Measurements from ENCODE around the gene MED29.

The MED29 gene

DNA sequence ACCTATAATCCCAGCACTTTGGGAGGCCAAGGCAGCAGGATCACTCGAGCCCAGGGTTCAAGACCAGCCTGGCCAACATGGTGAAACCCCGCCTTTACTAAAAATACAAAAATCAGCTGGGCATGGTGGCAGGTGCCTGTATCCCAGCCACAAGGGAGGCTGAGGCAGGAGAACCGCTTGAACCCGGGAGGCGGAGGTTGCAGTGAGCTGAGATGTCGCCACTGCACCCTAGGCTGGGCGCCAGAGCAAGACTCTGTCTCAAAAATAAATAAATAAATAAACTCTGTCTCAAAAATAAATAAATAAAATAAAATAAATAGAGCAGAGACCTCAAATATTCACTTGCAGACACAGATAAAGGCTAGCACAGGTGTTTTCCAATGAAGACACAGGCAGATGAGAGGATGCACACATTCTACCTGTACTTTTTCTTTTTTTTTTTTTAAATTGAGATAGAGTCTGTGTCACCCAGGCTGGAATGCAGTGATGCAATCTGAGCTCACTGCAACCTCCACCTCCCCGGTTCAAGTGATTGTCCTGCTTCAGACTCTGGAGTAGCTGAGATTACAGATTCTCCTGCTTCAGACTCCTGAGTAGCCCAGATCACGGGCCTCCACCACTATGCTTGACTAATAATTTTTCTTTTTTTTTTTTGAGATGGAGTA lies 47.2 kb downstream of the MED29 start:
- no peak overlapping the region for H3K27ac ChIP-seq
- no peak overlapping the region for H3K4me3 ChIP-seq

DNA sequence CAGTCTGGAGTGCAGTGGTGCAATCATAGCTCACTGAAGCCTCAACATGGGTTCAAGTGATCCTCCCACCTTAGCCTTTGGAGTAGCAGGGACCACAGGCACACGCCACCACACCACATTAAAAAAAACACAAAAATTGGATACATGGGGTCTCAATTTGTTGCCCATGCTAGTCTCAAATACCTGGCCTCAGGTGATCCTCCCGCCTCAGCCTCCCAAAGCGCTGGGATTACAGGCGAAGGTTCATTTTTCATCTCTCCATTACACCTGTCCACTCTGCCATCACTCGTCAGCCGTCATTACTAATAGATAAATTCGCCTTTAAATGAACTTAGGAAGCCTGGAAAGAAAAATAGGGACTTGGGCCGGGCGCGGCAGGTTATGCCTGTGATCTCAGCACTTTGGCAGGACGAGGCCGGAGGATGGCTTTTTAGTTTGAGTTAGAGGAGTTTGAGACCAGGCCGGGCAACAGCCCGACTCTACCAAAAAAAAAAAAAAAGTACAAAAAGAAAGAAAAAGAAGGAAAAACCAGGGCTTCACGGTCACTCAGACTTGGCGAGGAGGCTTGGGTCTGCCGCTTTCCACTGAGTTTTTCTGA lies 53.5 kb downstream of the MED29 start:
- peak overlapping the region; percentile 64 to 98 (median 85) for H3K4me3 ChIP-seq
- peak overlapping the region; percentile 70 to 97 (median 90) for H3K27ac ChIP-seq

DNA sequence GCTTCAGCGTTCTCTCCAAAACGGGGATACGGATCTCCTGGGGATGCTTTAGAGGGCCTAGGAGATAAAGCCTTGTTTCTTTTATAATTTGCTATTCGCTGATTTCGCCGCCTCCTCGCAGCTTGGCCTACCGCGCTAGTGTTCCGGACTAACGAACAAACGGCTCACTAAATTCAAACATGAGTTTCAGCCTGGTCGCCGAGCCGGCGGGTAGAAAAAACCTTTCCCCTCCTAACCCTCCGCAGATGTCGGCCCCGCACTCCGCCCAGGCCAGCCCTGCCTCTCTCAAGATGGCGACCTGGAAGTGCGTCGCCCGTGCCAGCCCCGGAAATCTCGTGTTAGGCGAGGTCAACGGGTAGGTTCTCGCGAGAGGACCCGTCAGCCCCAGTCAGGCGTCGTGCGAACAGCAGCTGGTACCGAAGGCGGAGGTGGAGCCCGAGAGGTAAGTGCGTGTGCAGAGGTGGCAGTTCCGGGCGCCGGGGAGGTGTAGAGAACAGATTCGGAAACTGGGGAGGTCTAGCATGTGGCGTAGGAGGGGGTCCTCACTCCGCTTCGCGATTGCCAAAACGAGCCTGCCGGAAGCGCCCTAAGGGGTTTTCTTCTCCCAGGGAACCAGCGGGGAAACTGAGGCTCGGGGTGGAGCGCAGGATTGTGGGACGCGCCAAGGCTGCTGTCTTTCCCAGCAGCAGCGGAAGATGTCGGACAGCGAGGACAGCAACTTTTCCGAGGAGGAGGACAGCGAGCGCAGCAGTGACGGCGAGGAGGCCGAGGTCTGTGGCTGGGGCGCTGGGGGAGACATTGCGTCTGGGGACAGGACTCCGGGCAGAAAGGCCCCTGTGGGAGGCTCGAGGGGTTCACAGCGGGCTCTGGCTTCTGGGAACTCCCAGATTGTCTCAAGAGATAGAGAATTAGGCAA lies 54.3 kb downstream of the MED29 start, which contains the start of gene SUPT5H:
Gene SUPT5H (plus strand): TSS at position 387 of the 916 bp plus-strand sequence. CDS start 309 bp downstream, at position 696.
- peak within 1 kb of the TSS; percentile 64 to 98 (median 85) for H3K4me3 ChIP-seq
- peak within 1 kb of the TSS; percentile 74 to 97 (median 90) for H3K27ac ChIP-seq

DNA sequence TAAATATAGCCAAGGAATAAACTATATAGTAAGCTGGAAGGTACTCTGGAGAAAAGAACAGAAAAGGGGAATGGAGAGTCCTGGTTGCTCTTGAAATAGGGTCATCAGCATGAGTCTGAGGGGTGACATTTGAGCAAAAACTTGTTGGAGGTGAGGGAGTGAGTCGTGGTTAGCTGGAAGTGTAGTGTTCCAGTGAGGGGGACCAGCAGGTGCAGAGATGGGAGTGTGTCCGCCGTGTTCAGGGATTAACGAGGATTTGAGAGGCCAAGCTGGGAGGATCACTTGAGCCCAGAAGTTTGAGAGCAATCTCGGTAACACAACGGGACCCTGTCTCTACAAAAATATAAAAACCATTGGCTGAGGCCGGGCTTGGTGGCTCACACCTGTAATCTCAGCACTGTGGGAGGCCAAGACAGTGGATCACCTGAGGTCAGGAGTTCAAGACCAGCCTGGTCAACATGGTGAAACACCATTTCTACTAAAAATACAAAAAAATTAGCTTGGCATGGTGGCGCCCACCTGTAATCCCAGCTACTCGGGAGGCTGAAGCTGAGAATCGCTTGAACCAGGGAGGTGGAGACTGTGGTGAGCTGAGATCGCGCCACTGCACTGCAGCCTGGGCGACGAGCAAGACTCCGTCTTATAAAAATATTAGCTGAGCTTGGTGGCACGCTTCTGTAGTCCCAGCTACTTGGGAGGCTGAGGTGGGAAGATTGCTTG lies 55.3 kb downstream of the MED29 start:
- H3K4me3 ChIP-seq = peak overlapping the region; percentile 64 to 98 (median 85)
- H3K27ac ChIP-seq = peak overlapping the region in 17 of 21 experiments; percentile 74 to 97 (median 92)

DNA sequence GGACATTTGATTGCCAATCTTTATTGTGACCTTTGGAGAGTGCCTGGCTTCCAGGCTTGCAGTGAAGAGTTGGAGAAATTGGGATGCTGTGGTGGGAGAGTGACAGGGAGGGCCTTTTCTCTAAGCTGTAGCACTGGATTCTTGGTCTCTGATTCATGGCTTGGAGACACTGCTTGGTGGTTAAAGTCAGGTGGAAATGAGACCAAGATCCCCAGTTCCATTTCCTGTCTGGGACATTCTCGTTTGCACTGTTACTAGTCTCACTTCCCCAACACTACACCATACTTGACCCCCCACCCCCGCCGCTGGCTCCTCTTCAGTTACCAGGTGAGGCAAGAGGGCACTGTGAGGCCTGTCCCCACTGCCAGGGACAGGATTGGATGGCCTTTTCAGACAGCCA lies 57.1 kb downstream of the MED29 start:
- Histone ChIP-seq H3K4me3 (no peak overlapping the region), H3K27ac (peak overlapping the region in 2 of 21 experiments; percentile 21 to 57)

DNA sequence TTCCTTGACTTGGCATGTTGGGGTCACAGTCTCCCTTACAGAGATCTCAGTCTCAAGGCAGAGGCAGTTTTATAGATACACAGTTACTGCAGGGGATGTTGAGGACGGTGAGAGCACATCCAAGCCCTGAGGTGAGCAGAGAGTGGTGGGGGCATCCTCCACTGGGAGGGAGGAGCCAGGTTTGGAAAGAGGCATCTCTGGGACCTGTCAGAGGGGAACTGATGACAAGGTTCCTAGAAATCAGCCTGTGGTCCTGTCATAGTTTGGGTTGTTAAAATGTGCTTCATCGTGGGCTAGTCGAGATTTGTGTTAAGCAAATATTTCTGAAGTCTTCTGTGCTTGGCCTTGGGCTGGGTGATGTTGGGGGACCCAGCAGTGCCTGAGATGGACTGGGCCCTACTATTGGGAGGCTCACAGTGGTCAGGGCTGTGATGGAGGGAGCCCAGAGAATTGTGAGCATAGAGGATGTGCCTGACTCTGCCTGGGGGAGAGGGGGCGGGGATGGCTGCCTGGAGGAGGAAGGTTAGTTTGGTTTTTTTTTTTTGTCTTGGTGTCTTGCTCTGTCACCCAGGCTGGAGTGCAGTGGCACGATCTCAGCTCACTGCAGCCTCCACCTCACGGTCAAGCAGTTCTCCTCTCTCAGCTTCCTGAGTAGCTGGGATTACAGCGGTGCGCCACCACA lies 58.1 kb downstream of the MED29 start:
- Histone ChIP-seq H3K4me3 (no peak overlapping the region), H3K27ac (no peak overlapping the region)

Measured in skin epidermis (tissue), 12 donors.